22Rv1 (cell line): ENCODE measurements around the gene DHDH.
"Not testable (repeated sequence)": the region's sequence is repeated elsewhere in the genome, so short reads cannot be mapped to it uniquely, and the experiment has no call there.

Source experiments
- H3K27ac ChIP-seq: fragments of 450-650 bp; 2 replicates; pipeline ENCODE4 v1.5.1; 2017
- CTCF ChIP-seq: fragments of 450-650 bp; IDR thresholded peaks from 2 replicates; pipeline ENCODE4 v1.5.1; 2017; ENCODE audit warnings: mild to moderate bottlenecking
- ZFX ChIP-seq: fragments of 450-650 bp; IDR thresholded peaks from 2 replicates; pipeline ENCODE4 v1.6.1; 2017; ENCODE audit warnings: antibody characterized with exemption, borderline replicate concordance

Gene DHDH

GRCh38 chr19:48897181-48897580 is 36.3 kb upstream of the DHDH start:
- TF ChIP-seq ZFX (no peak), CTCF (no peak)
- peak overlapping the region; percentile 13; the same call in 1 of the 2 replicates for H3K27ac ChIP-seq

GRCh38 chr19:48899386-48899749 is 34.1 kb upstream of the DHDH start:
- H3K27ac ChIP-seq = peak overlapping the region; percentile 98

DNA sequence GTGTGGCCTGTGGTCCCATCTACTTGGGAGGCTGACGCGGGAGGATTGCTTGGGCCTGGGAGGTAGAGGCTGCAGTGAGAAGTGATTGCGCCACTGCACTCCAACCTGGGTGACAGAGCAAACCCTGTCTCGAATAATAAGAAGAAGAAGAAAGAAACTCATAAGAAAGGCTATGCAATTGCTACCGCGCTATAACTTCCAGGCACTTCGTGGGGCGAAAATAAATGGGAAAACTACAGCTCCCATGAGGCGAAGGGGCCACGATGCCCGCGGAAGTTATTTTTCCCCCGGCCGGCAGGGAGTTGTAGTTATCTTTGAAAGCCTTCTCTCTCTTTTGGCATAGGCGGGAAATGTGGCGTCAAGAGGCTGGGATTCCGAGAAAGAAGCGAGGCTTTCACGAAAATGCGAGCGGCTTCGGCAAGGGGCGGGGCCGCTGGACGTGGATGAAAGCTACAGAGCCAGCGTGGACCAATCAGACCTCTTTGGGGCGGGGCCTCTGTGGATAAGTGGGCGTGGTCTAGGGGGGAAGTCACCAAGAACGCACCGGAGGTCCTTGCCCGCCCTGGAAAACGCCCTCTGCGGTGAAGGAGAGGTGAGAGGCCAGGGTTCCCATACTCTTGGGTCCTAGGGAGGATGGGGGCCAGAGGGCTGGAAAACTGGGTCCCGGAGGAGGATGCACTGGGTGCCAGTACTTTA is 33.6 kb upstream of the DHDH start, which contains the start of gene NUCB1:
TSS of gene NUCB1 (plus strand) at position 532 of the 696 bp plus-strand sequence. CDS start 485 bp downstream, outside the sequence.
- peak within 1 kb of the TSS; percentile 98 for H3K27ac ChIP-seq
- peak; percentile 22; the same call in 1 of the 2 replicates for TF ChIP-seq CTCF
- no peak for TF ChIP-seq ZFX

- TF ChIP-seq ZFX = no peak
- TF ChIP-seq CTCF = 0 out of 2 replicates have a peak, but pooled peaks have one; percentile 1
- H3K27ac ChIP-seq = peak overlapping the region; percentile 98
Observed at GRCh38 chr19:48900477-48901406, 32.8 kb upstream of the DHDH start.

GRCh38 chr19:48902291-48902690 is 31.2 kb upstream of the DHDH start:
- H3K27ac ChIP-seq = not testable (repeated sequence)

DNA sequence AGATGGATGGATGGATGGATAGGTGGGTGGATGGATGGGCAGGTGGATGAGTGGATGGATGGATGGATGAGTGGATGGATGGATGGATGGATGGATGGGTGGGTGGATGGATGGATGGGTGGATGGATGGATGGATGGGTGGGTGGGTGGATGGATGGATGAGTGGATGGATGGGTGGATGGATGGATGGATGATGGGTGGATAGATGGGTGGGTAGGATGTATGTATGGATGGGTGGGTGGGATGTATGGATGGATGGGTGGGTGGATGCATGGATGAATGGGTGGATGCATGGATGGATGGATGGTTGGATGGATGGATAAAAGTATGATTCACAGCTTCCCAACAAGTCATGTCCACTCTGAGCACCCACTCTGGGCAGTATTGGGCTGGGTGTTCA is 29.7 kb upstream of the DHDH start:
- not testable (repeated sequence) for H3K27ac ChIP-seq

DNA sequence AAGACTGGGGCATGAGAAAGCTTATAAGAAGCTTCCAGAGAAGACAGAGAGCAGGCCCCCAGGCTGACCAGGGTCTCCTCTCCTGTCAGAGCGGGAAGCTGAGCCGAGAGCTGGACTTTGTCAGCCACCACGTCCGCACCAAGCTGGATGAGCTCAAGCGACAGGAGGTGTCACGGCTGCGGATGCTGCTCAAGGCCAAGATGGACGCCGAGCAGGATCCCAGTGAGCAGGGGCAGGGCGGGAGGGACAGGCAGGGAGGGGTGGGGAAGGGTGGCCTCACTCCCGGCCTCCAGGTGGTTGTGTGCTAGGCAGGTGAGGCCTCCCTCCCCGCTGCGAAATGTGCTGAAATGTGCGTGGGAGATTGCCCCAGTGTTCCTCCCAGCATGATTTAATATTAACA is 27.8 kb upstream of the DHDH start:
- no peak overlapping the region for H3K27ac ChIP-seq
- TF ChIP-seq CTCF (no peak), ZFX (no peak)

- no peak overlapping the region for H3K27ac ChIP-seq
- no peak for TF ChIP-seq CTCF
- no peak for TF ChIP-seq ZFX
Observed at GRCh38 chr19:48906324-48906723, 27.2 kb upstream of the DHDH start.
